Endodermal cell (in vitro differentiated cells): ENCODE measurements around the gene ATP2B1. TPM values are rescaled to one million over a fixed set of nuclear protein-coding genes. Genes with fewer than 3 reads are reported as not detected.

ENCODE experiments used
- DNase-seq: peaks from one replicate; pipeline ENCODE4 v3.0.0-alpha.2; 2017
- H3K27ac ChIP-seq: 2 replicates; pipeline ENCODE4 v1.5.1; 2013; ENCODE audit warnings: mild to moderate bottlenecking, low read depth, low read length, moderate library complexity
- H3K27me3 ChIP-seq: 2 replicates; pipeline ENCODE4 v1.6.1; 2013; ENCODE audit warnings: mild to moderate bottlenecking, low read length, moderate library complexity; ENCODE audit not compliant: insufficient read depth, control insufficient read depth, poor library complexity, severe bottlenecking
- H3K36me3 ChIP-seq: 2 replicates; pipeline ENCODE4 v1.7.0; 2013; ENCODE audit warnings: mild to moderate bottlenecking, low read length, moderate library complexity; ENCODE audit not compliant: control insufficient read depth, insufficient read depth
- H3K4me1 ChIP-seq: one replicate; pipeline ENCODE4 v1.7.0; 2013; ENCODE audit warnings: low read length; ENCODE audit not compliant: control insufficient read depth, insufficient read depth
- H3K4me3 ChIP-seq: 2 replicates; pipeline ENCODE4 v1.5.1; 2013; ENCODE audit warnings: mild to moderate bottlenecking, low read length, moderate library complexity
- H3K9ac ChIP-seq: 2 replicates; pipeline ENCODE4 v1.6.1; 2013; ENCODE audit warnings: mild to moderate bottlenecking, low read length, moderate library complexity; ENCODE audit not compliant: poor library complexity, severe bottlenecking; ENCODE audit errors: extremely low read depth
- H3K9me3 ChIP-seq: 2 replicates; pipeline ENCODE4 v1.6.1; 2013; ENCODE audit warnings: mild to moderate bottlenecking, low read length, moderate library complexity; ENCODE audit not compliant: control insufficient read depth
- H3K27ac Mint-ChIP-seq: 2 replicates; pipeline ENCODE4 v1.8.0; 2020; ENCODE audit warnings: mixed read lengths
- H3K27me3 Mint-ChIP-seq: 2 replicates; pipeline ENCODE4 v1.8.0; 2021; ENCODE audit warnings: mild to moderate bottlenecking, mixed read lengths; ENCODE audit not compliant: insufficient read depth
- H3K36me3 Mint-ChIP-seq: 2 replicates; pipeline ENCODE4 v1.8.0; 2020; ENCODE audit warnings: low read depth, mixed read lengths
- H3K4me1 Mint-ChIP-seq: 2 replicates; pipeline ENCODE4 v1.8.0; 2020; ENCODE audit warnings: mixed read lengths
- H3K4me3 Mint-ChIP-seq: 2 replicates; pipeline ENCODE4 v1.8.0; 2020; ENCODE audit warnings: mild to moderate bottlenecking, moderate library complexity, mixed read lengths
- H3K9me3 Mint-ChIP-seq: 2 replicates; pipeline ENCODE4 v1.8.0; 2020; ENCODE audit warnings: mild to moderate bottlenecking, mixed read lengths
- CTCF ChIP-seq: fragments of 200-600 bp; sonication (generic); conservative IDR thresholded peaks from 2 replicates; pipeline ENCODE4 v1.5.0; 2021; ENCODE audit warnings: antibody characterized with exemption, mild to moderate bottlenecking
- WGBS, 2 experiments: methylation state at CpG; one replicate each; pipeline versions ENCODE4 v1.1.5 to v1.1.7; 2013; ENCODE audit warnings: missing lambda C conversion rate in 2 of 2, mixed read lengths in 1 of 2; ENCODE audit not compliant: insufficient coverage in 1 of 2, insufficient read length in 1 of 2; 5-methylcytosine and 5-hydroxymethylcytosine counted together
- total RNA-seq, 2 donors: library from RNA; stranded (reverse); fragmentation: NEBNext Ultra II Directional in 1 of 2; extraction: Animal tissue kit (Norgen Biotek cat#: 25700) in 1 of 2; gene quantifications; 2 replicates in 1 of 2; 3 replicates in 1 of 2; pipeline ENCODE4 v1.2.1, GENCODE V29; 2021

The ATP2B1 gene
- total RNA-seq, 2 donors from 2014 or later = 66.7 to 81.9 TPM

- Mint-ChIP-seq H3K36me3 (no peaks in the 10 kb centered on the region), H3K4me1 (no peaks in the 10 kb centered on the region), H3K9me3 (no peaks in the 10 kb centered on the region), H3K27ac (no peak overlapping the region), H3K4me3 (no peak overlapping the region), H3K27me3 (no peaks in the 10 kb centered on the region)
- no peak for TF ChIP-seq CTCF
- Histone ChIP-seq H3K9me3 (no peaks in the 10 kb centered on the region), H3K4me3 (no peak overlapping the region), H3K4me1 (no peaks in the 10 kb centered on the region), H3K27me3 (no peaks in the 10 kb centered on the region), H3K36me3 (no peaks in the 10 kb centered on the region), H3K9ac (no peak overlapping the region), H3K27ac (no peak overlapping the region)
- DNase-seq = no peak
Observed at GRCh38 chr12:89565002-89565401, 143.6 kb downstream of the ATP2B1 start.

- no peaks in the 10 kb centered on the region for H3K9me3 Mint-ChIP-seq
- H3K27ac ChIP-seq = no peak overlapping the region
- H3K9me3 ChIP-seq = no peaks in the 10 kb centered on the region
- no peaks in the 10 kb centered on the region for H3K27me3 ChIP-seq
- H3K4me3 Mint-ChIP-seq = no peak overlapping the region
- H3K36me3 Mint-ChIP-seq = no peaks in the 10 kb centered on the region
- no peaks in the 10 kb centered on the region for H3K27me3 Mint-ChIP-seq
- H3K9ac ChIP-seq = no peak overlapping the region
- H3K36me3 ChIP-seq = no peaks in the 10 kb centered on the region
- 91 to 96% methylated on average over 10 of the region's 10 CpGs for WGBS, 2 experiments
- no peak for DNase-seq
- H3K4me1 ChIP-seq = no peaks in the 10 kb centered on the region
- H3K4me3 ChIP-seq = no peak overlapping the region
- no peak overlapping the region for H3K27ac Mint-ChIP-seq
- no peaks in the 10 kb centered on the region for H3K4me1 Mint-ChIP-seq
- TF ChIP-seq CTCF = no peak
Observed at GRCh38 chr12:89559753-89560152, 148.9 kb downstream of the ATP2B1 start.

- H3K27ac Mint-ChIP-seq = no peak overlapping the region
- 91 to 95% methylated on average over 2 of the region's 2 CpGs for WGBS, 2 experiments
- H3K4me1 Mint-ChIP-seq = no peaks in the 10 kb centered on the region
- no peak for DNase-seq
- no peaks in the 10 kb centered on the region for H3K27me3 Mint-ChIP-seq
- no peaks in the 10 kb centered on the region for H3K27me3 ChIP-seq
- no peaks in the 10 kb centered on the region for H3K9me3 ChIP-seq
- H3K4me3 Mint-ChIP-seq = no peak overlapping the region
- no peaks in the 10 kb centered on the region for H3K36me3 ChIP-seq
- no peaks in the 10 kb centered on the region for H3K9me3 Mint-ChIP-seq
- no peak for TF ChIP-seq CTCF
- no peaks in the 10 kb centered on the region for H3K36me3 Mint-ChIP-seq
- no peak overlapping the region for H3K9ac ChIP-seq
- H3K4me3 ChIP-seq = no peak overlapping the region
- no peak overlapping the region for H3K27ac ChIP-seq
- no peaks in the 10 kb centered on the region for H3K4me1 ChIP-seq
Observed at GRCh38 chr12:89556976-89557375, 151.7 kb downstream of the ATP2B1 start.
